H1 (cell line): ENCODE data around the gene PPARD. TPM values are rescaled to one million over a fixed set of nuclear protein-coding genes. Genes with fewer than 3 reads are reported as not detected.

ENCODE experiments used
- CTCF ChIA-PET: fragments of 300-600 bp; sonication (Branson Sonifier 250); formaldehyde crosslinking; loops from one replicate; lab custom pipeline; 2021; ENCODE audit not compliant: partially characterized antibody; lab: Charles Lee
- POLR2A ChIA-PET: fragments of 300-600 bp; sonication (Branson Sonifier 250); formaldehyde crosslinking; loops from one replicate; lab custom pipeline; 2021; ENCODE audit warnings: inconsistent platforms; ENCODE audit not compliant: partially characterized antibody; lab: Charles Lee
- DNase-seq, 2 experiments: peaks; one replicate each; pipeline versions ENCODE4 v3.0.0 to v3.0.0-alpha.2; 2010 to 2022; ENCODE audit warnings: low spot score in 2 of 2, low read depth in 1 of 2, mixed read lengths in 1 of 2
- FAIRE-seq: peaks from 2 replicates; lab custom pipeline; 2011; peaks lifted over from hg19 to GRCh38; lab: Jason Lieb, UNC
- H2AFZ ChIP-seq: 2 replicates; pipeline ENCODE4 v1.8.1; 2012; ENCODE audit warnings: low read length, inconsistent platforms
- H2AK5ac ChIP-seq: 2 replicates; pipeline ENCODE4 v1.6.1; 2013; ENCODE audit warnings: low read depth, low read length
- H2BK120ac ChIP-seq: replicated peaks from 2 replicates; pipeline ENCODE3; 2013; ENCODE audit warnings: low read depth, low read length, inconsistent platforms
- H2BK12ac ChIP-seq: 2 replicates; pipeline ENCODE4 v1.6.1; 2013; ENCODE audit warnings: low read depth, low read length
- H2BK15ac ChIP-seq: 2 replicates; pipeline ENCODE4 v1.6.1; 2013; ENCODE audit warnings: low read length
- H2BK20ac ChIP-seq: 2 replicates; pipeline ENCODE4 v1.6.1; 2013; ENCODE audit warnings: low read length
- H2BK5ac ChIP-seq: 2 replicates; pipeline ENCODE4 v1.6.1; 2013; ENCODE audit warnings: low read depth, low read length
- H3K14ac ChIP-seq: 2 replicates; pipeline ENCODE4 v1.6.1; 2013; ENCODE audit warnings: inconsistent platforms; ENCODE audit not compliant: insufficient read length
- H3K18ac ChIP-seq: 2 replicates; pipeline ENCODE4 v1.6.1; 2013; ENCODE audit warnings: low read length; ENCODE audit errors: extremely low read depth
- H3K23ac ChIP-seq: 2 replicates; pipeline ENCODE4 v1.6.1; 2013; ENCODE audit warnings: inconsistent platforms; ENCODE audit not compliant: insufficient read length
- H3K23me2 ChIP-seq: 2 replicates; pipeline ENCODE4 v1.6.1; 2013; ENCODE audit warnings: low read depth, low read length
- H3K27ac ChIP-seq: 2 replicates; pipeline ENCODE4 v1.6.1; 2011; ENCODE audit warnings: low read depth, low read length, inconsistent platforms
- H3K27me3 ChIP-seq, 4 experiments: replicated peaks in 1 of 4; 1 replicate in 1 of 4; 2 replicates in 3 of 4; pipeline versions ENCODE4 v1.6.1 to v1.8.1; 2011 to 2013; ENCODE audit warnings: low read length in 3 of 4, mild to moderate bottlenecking in 3 of 4, inconsistent platforms in 2 of 4, mixed read lengths in 2 of 4, moderate library complexity in 1 of 4; ENCODE audit not compliant: control insufficient read depth in 3 of 4, insufficient read depth in 3 of 4; ENCODE audit errors: extremely low read depth in 1 of 4
- H3K36me3 ChIP-seq, 4 experiments: 2 replicates each; pipeline versions ENCODE4 v1.6.1 to v1.8.1; 2011 to 2013; ENCODE audit warnings: mild to moderate bottlenecking in 4 of 4, low read length in 3 of 4, moderate library complexity in 2 of 4, control low read depth in 1 of 4, inconsistent platforms in 1 of 4; ENCODE audit not compliant: insufficient read depth in 4 of 4, control insufficient read depth in 2 of 4
- H3K4ac ChIP-seq: replicated peaks from 2 replicates; pipeline ENCODE3; 2013; ENCODE audit warnings: low read length, low read depth, mixed read lengths, inconsistent platforms; ENCODE audit not compliant: insufficient read length
- H3K4me1 ChIP-seq, 4 experiments: replicated peaks in 1 of 4; 1 replicate in 1 of 4; 2 replicates in 3 of 4; pipeline versions ENCODE4 v1.6.1 to v1.8.1; 2011 to 2013; ENCODE audit warnings: low read length in 3 of 4, inconsistent platforms in 2 of 4, mixed read lengths in 1 of 4; ENCODE audit not compliant: insufficient read depth in 4 of 4, control insufficient read depth in 3 of 4
- H3K4me2 ChIP-seq, 2 experiments: 2 replicates each; pipeline versions ENCODE4 v1.6.1 to v1.8.1; 2011 to 2013; ENCODE audit warnings: low read depth in 2 of 2, low read length in 2 of 2, control low read depth in 1 of 2, inconsistent platforms in 1 of 2, mild to moderate bottlenecking in 1 of 2; ENCODE audit not compliant: insufficient read depth in 1 of 2
- H3K4me3 ChIP-seq, 4 experiments: fragments of 200-600, 300-600 bp in 1 of 4; sonication (generic), shearing (Covaris generic), sonication (Bioruptor Twin) in 1 of 4; 2 replicates each; pipeline versions ENCODE4 v1.5.1 to v1.8.1; 2011 to 2016; ENCODE audit warnings: low read length in 4 of 4, low read depth in 3 of 4, control low read depth in 2 of 4, inconsistent platforms in 2 of 4, mild to moderate bottlenecking in 2 of 4, mixed read lengths in 1 of 4, moderate library complexity in 1 of 4; ENCODE audit not compliant: insufficient read depth in 2 of 4; ENCODE audit errors: extremely low read depth in 1 of 4
- H3K56ac ChIP-seq: replicated peaks from 2 replicates; pipeline ENCODE3; 2013; ENCODE audit warnings: low read depth, mild to moderate bottlenecking, mixed read lengths, low read length, inconsistent platforms; ENCODE audit not compliant: insufficient read length
- H3K79me1 ChIP-seq: 2 replicates; pipeline ENCODE4 v1.6.1; 2013; ENCODE audit warnings: low read depth, low read length, control low read depth
- H3K79me2 ChIP-seq, 2 experiments: 2 replicates each; pipeline versions ENCODE4 v1.6.1 to v1.8.1; 2012 to 2013; ENCODE audit warnings: low read length in 2 of 2, mild to moderate bottlenecking in 2 of 2, inconsistent platforms in 1 of 2; ENCODE audit not compliant: insufficient read depth in 2 of 2, control insufficient read depth in 1 of 2
- H3K9ac ChIP-seq, 4 experiments: replicated peaks in 1 of 4; 1 replicate in 1 of 4; 2 replicates in 3 of 4; pipeline versions ENCODE4 v1.6.1 to v1.8.1; 2011 to 2013; ENCODE audit warnings: low read depth in 3 of 4, low read length in 3 of 4, control low read depth in 2 of 4, mild to moderate bottlenecking in 2 of 4, moderate library complexity in 2 of 4, inconsistent platforms in 1 of 4; ENCODE audit errors: extremely low read depth in 1 of 4
- H3K9me3 ChIP-seq, 2 experiments: 2 replicates each; pipeline versions ENCODE4 v1.6.1 to v1.8.1; 2012 to 2013; ENCODE audit warnings: mild to moderate bottlenecking in 2 of 2, moderate library complexity in 2 of 2, control low read depth in 1 of 2, inconsistent platforms in 1 of 2, low read depth in 1 of 2, low read length in 1 of 2, mixed read lengths in 1 of 2; ENCODE audit not compliant: insufficient read depth in 2 of 2
- H4K20me1 ChIP-seq, 2 experiments: replicated peaks in 1 of 2; 2 replicates each; pipeline versions ENCODE3 to v1.8.1; 2011 to 2013; ENCODE audit warnings: inconsistent platforms in 2 of 2, low read length in 2 of 2, mild to moderate bottlenecking in 1 of 2; ENCODE audit not compliant: insufficient read depth in 2 of 2, control insufficient read depth in 1 of 2
- H4K5ac ChIP-seq: 2 replicates; pipeline ENCODE4 v1.6.1; 2013; ENCODE audit warnings: low read length, low read depth, mixed read lengths, inconsistent platforms; ENCODE audit not compliant: insufficient read length
- H4K8ac ChIP-seq: 2 replicates; pipeline ENCODE4 v1.8.0; 2013; ENCODE audit warnings: mild to moderate bottlenecking, moderate library complexity, low read length, inconsistent platforms; ENCODE audit not compliant: insufficient read depth; ENCODE audit errors: extremely low read depth
- H4K91ac ChIP-seq: replicated peaks from 2 replicates; pipeline ENCODE3; 2013; ENCODE audit warnings: low read length, mixed read lengths, inconsistent platforms; ENCODE audit not compliant: insufficient read length
- BACH1 ChIP-seq: IDR thresholded peaks from 2 replicates; pipeline ENCODE4 v1.6.1; 2012; ENCODE audit warnings: low read length, improper control_type of control experiment
- E2F6 ChIP-seq: IDR thresholded peaks from 2 replicates; pipeline ENCODE4 v1.6.1; 2012; ENCODE audit warnings: inconsistent platforms
- JUN ChIP-seq: IDR thresholded peaks from 2 replicates; pipeline ENCODE4 v1.6.1; 2011; ENCODE audit warnings: low read depth, mild to moderate bottlenecking, improper control_type of control experiment, low read length
- POLR2AphosphoS5 ChIP-seq: IDR thresholded peaks from 2 replicates; pipeline ENCODE4 v1.6.1; 2011; ENCODE audit warnings: low read depth, low read length
- TAF1 ChIP-seq: IDR thresholded peaks from 2 replicates; pipeline ENCODE4 v1.6.1; 2011; ENCODE audit warnings: mild to moderate bottlenecking, low read depth, low read length
- WGBS, 2 experiments: shearing (Covaris generic) in 1 of 2; methylation state at CpG; one replicate each; pipeline versions ENCODE4 v1.1.6 to v1.1.7; 2013 to 2015; ENCODE audit warnings: low lambda C conversion rate in 2 of 2, mixed read lengths in 2 of 2, inconsistent platforms in 1 of 2, low coverage in 1 of 2, missing lambda C conversion rate in 1 of 2; ENCODE audit not compliant: insufficient replicate concordance in 2 of 2, insufficient coverage in 1 of 2, insufficient read length in 1 of 2; ENCODE audit errors: extremely low coverage in 1 of 2, missing lambda C conversion rate in 1 of 2; 5-methylcytosine and 5-hydroxymethylcytosine counted together
- polyA plus RNA-seq, 7 experiments: library from polyadenylated mRNA; depleted of rRNA in 3 of 7; stranded (reverse) in 5 of 7; unstranded in 2 of 7; fragments of >200 nt in 5 of 7; fragments of 200-250 nt in 2 of 7; gene quantifications; 1 replicate in 5 of 7; 2 replicates in 1 of 7; 4 replicates in 1 of 7; pipeline versions ENCODE4 v1.2.1 to v1.2.3, GENCODE V29; 2011 to 2013; ENCODE audit warnings: missing spikeins in 2 of 7, mixed read lengths in 2 of 7
- total RNA-seq: library from RNA; stranded (reverse); fragmentation: NEBNext Ultra II Directional; extraction: Animal tissue kit (Norgen Biotek cat#: 25700); gene quantifications from 2 replicates; pipeline ENCODE4 v1.2.1, GENCODE V29; 2021

Gene PPARD
- total and polyA plus RNA-seq, 2 of the 8 experiments (the other 6 are each of a cell fraction or from before 2014, with no cell fraction given) = 14.6 to 14.9 TPM

DNA sequence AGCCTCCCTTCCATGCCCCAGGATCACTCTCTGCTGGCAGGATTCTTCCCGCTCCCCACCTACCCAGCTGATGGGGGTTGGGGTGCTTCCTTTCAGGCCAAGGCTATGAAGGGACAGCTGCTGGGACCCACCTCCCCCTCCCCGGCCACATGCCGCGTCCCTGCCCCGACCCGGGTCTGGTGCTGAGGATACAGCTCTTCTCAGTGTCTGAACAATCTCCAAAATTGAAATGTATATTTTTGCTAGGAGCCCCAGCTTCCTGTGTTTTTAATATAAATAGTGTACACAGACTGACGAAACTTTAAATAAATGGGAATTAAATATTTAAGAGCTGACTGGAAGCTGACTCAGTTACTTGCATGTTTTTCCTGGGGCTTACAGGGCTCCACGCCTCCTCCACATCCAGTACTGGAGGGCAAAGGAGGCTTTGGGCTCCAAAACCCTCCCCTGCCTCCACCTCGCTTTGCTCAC, 85.5 kb downstream of the PPARD start:
- H3K18ac ChIP-seq = peak overlapping the region; percentile 78; the same call in 1 of the 2 replicates
- no peak overlapping the region for H2AK5ac ChIP-seq
- no peaks in the 10 kb centered on the region for H3K9me3 ChIP-seq
- no peak overlapping the region for H2BK120ac ChIP-seq
- no peak overlapping the region for H3K23ac ChIP-seq
- ChIA-PET POLR2A (interaction anchor here (1.0 to 2.0 kb wide), 5 partner anchors 9 to 93 kb away, joined by 3 to 6 read pairs (median 3); no protein-coding TSS in a partner anchor), CTCF (interaction anchor here (0.7 to 15.8 kb wide), 16 partner anchors 8 to 141 kb away, joined by 3 to 138 read pairs (median 6); partner anchors contain the start of gene PPARD)
- 0 out of 8 replicates have a peak, but pooled peaks cover 0 to 4% (median 0%) of the 10 kb centered on the region in 4 experiments for H3K36me3 ChIP-seq
- no peaks in the 10 kb centered on the region for H4K20me1 ChIP-seq
- peak overlapping the region; percentile 90; the same call in 1 of the 2 replicates for H2BK12ac ChIP-seq
- 0 out of 2 replicates have a peak overlapping the region, but pooled peaks have one; percentile 52 for H3K27ac ChIP-seq
- H4K5ac ChIP-seq = no peak overlapping the region
- H3K23me2 ChIP-seq = no peaks in the 10 kb centered on the region
- no peak overlapping the region for H3K4me3 ChIP-seq
- DNase-seq (no peak), FAIRE-seq (no peak)
- H2BK15ac ChIP-seq = peak overlapping the region; percentile 98; the same call in 1 of the 2 replicates
- no peaks in the 10 kb centered on the region for H3K27me3 ChIP-seq
- H3K9ac ChIP-seq = no peak overlapping the region; a peak in 1 of 7 replicates
- H2BK20ac ChIP-seq = peak overlapping the region; percentile 43; the same call in 1 of the 2 replicates
- peaks cover 6 to 28% (median 16%) of the 10 kb centered on the region in 4 experiments for H3K4me1 ChIP-seq
- 0 out of 4 replicates have a peak overlapping the region, but pooled peaks of 1 of the 2 experiments have one; percentile 7 for H3K4me2 ChIP-seq
- 66% methylated on average over 8 of the region's 9 CpGs; no CpG with 5 or more reads in 1 of the 2 experiments for WGBS, 2 experiments
- no peaks in the 10 kb centered on the region for H3K79me2 ChIP-seq
- no peak overlapping the region for H3K4ac ChIP-seq
- H2BK5ac ChIP-seq = peak overlapping the region; percentile 78; the same call in 1 of the 2 replicates
- H3K79me1 ChIP-seq = no peaks in the 10 kb centered on the region
- no peak overlapping the region for H4K8ac ChIP-seq
- no peak overlapping the region for H3K14ac ChIP-seq
- H2AFZ ChIP-seq = no peak overlapping the region
- no peak overlapping the region for H3K56ac ChIP-seq
- H4K91ac ChIP-seq = no peak overlapping the region
- TF ChIP-seq JUN (no peak), E2F6 (no peak), TAF1 (no peak), BACH1 (no peak), POLR2AphosphoS5 (no peak)
